Measurements from ENCODE around the gene LIMK1.

The LIMK1 gene

GRCh38 chr7:74083928-74084721 lies 521 bp downstream of the LIMK1 start:
- peak overlapping the region; percentile 79 for H3K4me3 Mint-ChIP-seq
- H3K27ac Mint-ChIP-seq = peak overlapping the region; percentile 68
- CTCF ChIA-PET = no interaction called here
- peaks cover 7% of the 10 kb centered on the region for H3K36me3 Mint-ChIP-seq
- peaks cover 19% of the 10 kb centered on the region for H3K4me1 Mint-ChIP-seq
- H3K9me3 Mint-ChIP-seq = no peaks in the 10 kb centered on the region
- H3K27me3 Mint-ChIP-seq = peaks cover 11% of the 10 kb centered on the region
- DNase-seq = peak; percentile 82

GRCh38 chr7:74084722-74085578 lies 1.3 kb downstream of the LIMK1 start:
- Mint-ChIP-seq H3K9me3 (no peaks in the 10 kb centered on the region), H3K4me3 (peak overlapping the region; percentile 79), H3K4me1 (peaks cover 19% of the 10 kb centered on the region), H3K27ac (peak overlapping the region; percentile 68), H3K27me3 (peaks cover 11% of the 10 kb centered on the region), H3K36me3 (peaks cover 7% of the 10 kb centered on the region)
- DNase-seq = no peak
- CTCF ChIA-PET = no interaction called here

- CTCF ChIA-PET = interaction anchor here (0.6 kb wide), 1 partner anchor 17 kb away, joined by 5 read pairs; no protein-coding TSS in a partner anchor
- peaks cover 20% of the 10 kb centered on the region for H3K4me1 Mint-ChIP-seq
- H3K4me3 Mint-ChIP-seq = no peak overlapping the region
- no peaks in the 10 kb centered on the region for H3K9me3 Mint-ChIP-seq
- no peak overlapping the region for H3K27ac Mint-ChIP-seq
- no peak for DNase-seq
- H3K27me3 Mint-ChIP-seq = no peaks in the 10 kb centered on the region
- peaks cover 7% of the 10 kb centered on the region for H3K36me3 Mint-ChIP-seq
Measured at GRCh38 chr7:74087791-74088453, 4.3 kb downstream of the LIMK1 start.

GRCh38 chr7:74092321-74092963 lies 8.8 kb downstream of the LIMK1 start:
- no peak overlapping the region for H3K4me3 Mint-ChIP-seq
- H3K36me3 Mint-ChIP-seq = peaks cover 9% of the 10 kb centered on the region
- H3K4me1 Mint-ChIP-seq = peaks cover 28% of the 10 kb centered on the region
- H3K9me3 Mint-ChIP-seq = no peaks in the 10 kb centered on the region
- no peaks in the 10 kb centered on the region for H3K27me3 Mint-ChIP-seq
- no peak overlapping the region for H3K27ac Mint-ChIP-seq
- CTCF ChIA-PET = no interaction called here
- DNase-seq = no peak

- CTCF ChIA-PET = no interaction called here
- no peak overlapping the region for H3K27ac Mint-ChIP-seq
- H3K4me3 Mint-ChIP-seq = no peak overlapping the region
Measured at GRCh38 chr7:74092964-74093471, 9.4 kb downstream of the LIMK1 start.

GRCh38 chr7:74093671-74094223 lies 10.1 kb downstream of the LIMK1 start:
- peak; percentile 31 for DNase-seq
- H3K36me3 Mint-ChIP-seq = peaks cover 14% of the 10 kb centered on the region
- CTCF ChIA-PET = no interaction called here
- H3K9me3 Mint-ChIP-seq = peaks cover 4% of the 10 kb centered on the region
- peaks cover 28% of the 10 kb centered on the region for H3K4me1 Mint-ChIP-seq
- H3K27me3 Mint-ChIP-seq = no peaks in the 10 kb centered on the region
- peak overlapping the region; percentile 99 for H3K27ac Mint-ChIP-seq
- H3K4me3 Mint-ChIP-seq = peak overlapping the region; percentile 78

More at GRCh38 chr7:74092964-74093471, 9.4 kb downstream of the LIMK1 start:
- H3K4me1 Mint-ChIP-seq = peaks cover 28% of the 10 kb centered on the region
- H3K9me3 Mint-ChIP-seq = peaks cover 4% of the 10 kb centered on the region
- no peaks in the 10 kb centered on the region for H3K27me3 Mint-ChIP-seq
- DNase-seq = no peak
- H3K36me3 Mint-ChIP-seq = peaks cover 13% of the 10 kb centered on the region

- H3K27ac Mint-ChIP-seq = peak overlapping the region; percentile 99
- H3K36me3 Mint-ChIP-seq = peaks cover 13% of the 10 kb centered on the region
- peak overlapping the region; percentile 78 for H3K4me3 Mint-ChIP-seq
- CTCF ChIA-PET = no interaction called here
- H3K4me1 Mint-ChIP-seq = peaks cover 28% of the 10 kb centered on the region
- no peaks in the 10 kb centered on the region for H3K27me3 Mint-ChIP-seq
- DNase-seq = peak; percentile 85
- peaks cover 4% of the 10 kb centered on the region for H3K9me3 Mint-ChIP-seq
Measured at GRCh38 chr7:74094224-74095101, 10.9 kb downstream of the LIMK1 start.

- Mint-ChIP-seq H3K4me3 (peak overlapping the region; percentile 78), H3K4me1 (peaks cover 28% of the 10 kb centered on the region), H3K9me3 (peaks cover 4% of the 10 kb centered on the region), H3K27ac (peak overlapping the region; percentile 99), H3K36me3 (peaks cover 13% of the 10 kb centered on the region), H3K27me3 (no peaks in the 10 kb centered on the region)
- CTCF ChIA-PET = no interaction called here
- DNase-seq = no peak
Measured at GRCh38 chr7:74095135-74095534, 11.5 kb downstream of the LIMK1 start.

- no peak for DNase-seq
- Mint-ChIP-seq H3K9me3 (peaks cover 4% of the 10 kb centered on the region), H3K27ac (no peak overlapping the region), H3K4me3 (no peak overlapping the region), H3K27me3 (no peaks in the 10 kb centered on the region), H3K4me1 (peaks cover 23% of the 10 kb centered on the region), H3K36me3 (peaks cover 15% of the 10 kb centered on the region)
- CTCF ChIA-PET = no interaction called here
Measured at GRCh38 chr7:74097937-74098614, 14.5 kb downstream of the LIMK1 start.

- DNase-seq = no peak
- Mint-ChIP-seq H3K4me1 (peaks cover 15% of the 10 kb centered on the region), H3K36me3 (peaks cover 17% of the 10 kb centered on the region), H3K27ac (no peak overlapping the region), H3K4me3 (no peak overlapping the region), H3K9me3 (peaks cover 4% of the 10 kb centered on the region), H3K27me3 (no peaks in the 10 kb centered on the region)
- CTCF ChIA-PET = no interaction called here
Measured at GRCh38 chr7:74099031-74099430, 15.4 kb downstream of the LIMK1 start.

- no peaks in the 10 kb centered on the region for H3K27me3 Mint-ChIP-seq
- no peak overlapping the region for H3K4me3 Mint-ChIP-seq
- no peaks in the 10 kb centered on the region for H3K4me1 Mint-ChIP-seq
- DNase-seq = no peak
- no peak overlapping the region for H3K27ac Mint-ChIP-seq
- H3K36me3 Mint-ChIP-seq = peaks cover 17% of the 10 kb centered on the region
- H3K9me3 Mint-ChIP-seq = peaks cover 4% of the 10 kb centered on the region
- CTCF ChIA-PET = no interaction called here
Measured at GRCh38 chr7:74101061-74101681, 17.6 kb downstream of the LIMK1 start.

GRCh38 chr7:74103219-74103772 lies 19.7 kb downstream of the LIMK1 start:
- CTCF ChIA-PET = no interaction called here
- H3K36me3 Mint-ChIP-seq = peaks cover 10% of the 10 kb centered on the region
- H3K27me3 Mint-ChIP-seq = no peaks in the 10 kb centered on the region
- no peak overlapping the region for H3K27ac Mint-ChIP-seq
- no peaks in the 10 kb centered on the region for H3K4me1 Mint-ChIP-seq
- H3K9me3 Mint-ChIP-seq = no peaks in the 10 kb centered on the region
- H3K4me3 Mint-ChIP-seq = no peak overlapping the region
- DNase-seq = no peak
